ENCODE measurements around the gene TAF1B. TPM values are rescaled to one million over a fixed set of nuclear protein-coding genes. Genes with fewer than 3 reads are reported as not detected.

Gene TAF1B
- total RNA-seq, 2 donors from 2014 or later: 17.8 to 23.7 TPM

DNA sequence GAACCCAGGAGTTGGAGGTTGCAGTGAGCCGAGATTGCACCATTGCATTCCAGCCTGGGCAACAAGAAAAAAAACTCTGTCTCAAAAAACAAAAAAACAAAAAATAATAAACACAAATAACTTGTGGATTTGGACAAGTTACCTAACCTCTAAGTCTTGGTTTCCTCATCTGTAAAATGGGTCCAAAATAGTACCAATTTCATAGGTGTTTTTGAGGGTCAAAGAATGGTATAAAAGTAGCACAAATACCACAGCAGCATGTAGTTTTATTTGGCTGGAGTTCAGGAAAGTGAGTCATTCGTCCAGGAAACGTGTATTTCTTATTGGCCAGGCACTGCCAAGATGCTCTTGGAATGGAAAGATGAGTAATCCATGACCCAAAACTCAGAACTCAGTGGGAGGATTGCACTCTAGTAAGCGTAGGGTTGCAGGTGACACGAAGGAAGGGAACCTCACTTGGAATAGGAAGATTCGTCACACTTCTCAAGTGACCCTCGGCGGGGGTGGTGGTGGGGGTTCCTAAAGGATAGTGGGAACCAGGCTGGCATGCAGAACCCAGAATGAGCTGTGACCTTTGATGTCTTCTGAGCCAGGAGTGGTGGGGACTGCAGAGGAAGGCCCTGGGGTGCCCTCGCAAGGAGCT is 132.7 kb downstream of the TAF1B start:
- H3K27ac Mint-ChIP-seq: no peak overlapping the region

DNA sequence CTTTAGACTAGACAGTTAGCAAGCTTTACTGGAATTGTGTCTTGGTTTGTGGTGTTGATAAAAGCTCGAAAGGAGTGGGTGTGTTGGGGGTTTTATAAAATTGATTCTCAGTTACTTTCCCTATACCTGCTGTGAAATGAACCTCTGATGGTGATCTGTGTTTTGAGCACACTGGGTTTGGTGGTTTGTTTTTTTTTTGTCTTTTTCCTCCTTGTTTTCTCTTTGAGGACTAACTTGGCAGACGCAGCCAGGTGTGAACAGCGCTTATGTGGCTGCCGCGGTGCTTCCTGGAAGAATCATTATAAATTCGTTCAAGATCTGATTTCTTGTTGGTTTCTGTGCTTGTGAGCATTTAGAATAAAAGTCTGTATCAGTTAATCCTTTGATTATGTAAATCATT is 136.7 kb downstream of the TAF1B start:
- ATAC-seq (replicated peaks in 1 of 2) (peak; percentile 14 to 38), DNase-seq (no peak)
- peaks cover 18% of the 10 kb centered on the region for H3K27me3 Mint-ChIP-seq (ENCODE audit: low read depth)
- H3K27ac Mint-ChIP-seq: peak overlapping the region; percentile 74
- peaks cover 0 to 5% of the 10 kb centered on the region in 2 donors for H3K9me3 Mint-ChIP-seq
- peak overlapping the region; percentile 65 to 73 for H3K4me3 Mint-ChIP-seq
- H3K4me1 Mint-ChIP-seq (ENCODE audit: low read depth): peaks cover 64% of the 10 kb centered on the region
- peaks cover 3 to 16% of the 10 kb centered on the region in 2 donors for H3K36me3 Mint-ChIP-seq (ENCODE audit: insufficient read depth in 2 of 2)

More for the DNA sequence above, 132.7 kb downstream of the TAF1B start:
- Mint-ChIP-seq H3K4me3 (peak overlapping the region; percentile 7 to 25), H3K27me3 (ENCODE audit: low read depth) (peaks cover 17% of the 10 kb centered on the region), H3K36me3 (ENCODE audit: insufficient read depth in 2 of 2) (peaks cover 3 to 16% of the 10 kb centered on the region in 2 donors), H3K4me1 (ENCODE audit: low read depth) (peaks cover 75% of the 10 kb centered on the region), H3K9me3 (peaks cover 0 to 5% of the 10 kb centered on the region in 2 donors)
- ATAC-seq (replicated peaks in 1 of 2) (peak; percentile 86 to 93), DNase-seq (peak; percentile 37 to 39)

DNA sequence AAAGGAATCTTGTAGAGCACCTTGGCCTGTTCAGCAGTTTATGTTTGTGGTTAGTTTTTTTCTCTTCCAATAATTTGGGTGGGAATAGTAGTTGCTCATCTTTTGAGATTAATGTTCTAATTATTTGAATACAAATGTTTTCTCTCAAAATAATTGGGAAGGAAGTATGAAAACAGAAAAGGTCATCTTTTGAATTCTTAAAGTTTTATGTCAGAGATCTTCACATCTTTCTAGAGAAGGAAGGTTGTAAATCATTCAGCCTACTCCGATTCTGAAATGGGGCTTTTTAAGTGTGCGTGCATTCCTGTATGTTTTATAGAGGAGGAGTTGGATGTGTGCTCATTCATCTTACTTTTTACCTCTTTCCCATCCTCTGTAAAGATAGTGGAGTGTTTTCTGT is 137.2 kb downstream of the TAF1B start:
- H3K9me3 Mint-ChIP-seq: peaks cover 0 to 5% of the 10 kb centered on the region in 2 donors
- ATAC-seq (replicated peaks in 1 of 2): no peak
- peaks cover 18% of the 10 kb centered on the region for H3K27me3 Mint-ChIP-seq (ENCODE audit: low read depth)
- no peak overlapping the region for H3K27ac Mint-ChIP-seq
- no peak for DNase-seq
- peaks cover 3 to 16% of the 10 kb centered on the region in 2 donors for H3K36me3 Mint-ChIP-seq (ENCODE audit: insufficient read depth in 2 of 2)
- H3K4me1 Mint-ChIP-seq (ENCODE audit: low read depth): peaks cover 59% of the 10 kb centered on the region
- H3K4me3 Mint-ChIP-seq: peak overlapping the region; percentile 52 to 53

DNA sequence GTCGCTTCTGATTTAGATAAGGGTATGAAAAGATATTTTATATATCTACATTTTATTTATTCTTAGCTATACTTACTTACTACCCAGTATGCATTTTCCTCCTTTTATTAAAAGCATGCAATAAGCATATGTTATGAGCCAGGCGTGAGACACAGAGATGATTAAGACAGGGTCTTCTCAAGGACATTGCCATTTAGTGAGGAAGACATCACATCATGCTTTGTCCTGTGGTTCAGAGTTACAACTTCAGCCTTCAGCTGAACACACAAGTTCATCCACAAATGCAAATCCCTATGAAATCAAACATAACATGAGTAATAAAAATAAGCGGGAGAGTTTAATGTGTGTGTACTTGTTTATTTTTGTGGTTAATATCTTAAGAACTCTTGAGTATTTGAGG is 138.4 kb downstream of the TAF1B start:
- H3K4me3 Mint-ChIP-seq: no peak overlapping the region
- DNase-seq: no peak
- peaks cover 3 to 15% of the 10 kb centered on the region in 2 donors for H3K36me3 Mint-ChIP-seq (ENCODE audit: insufficient read depth in 2 of 2)
- no peak overlapping the region for H3K27ac Mint-ChIP-seq
- peaks cover 0 to 5% of the 10 kb centered on the region in 2 donors for H3K9me3 Mint-ChIP-seq
- no peak for ATAC-seq (replicated peaks in 1 of 2)
- H3K4me1 Mint-ChIP-seq (ENCODE audit: low read depth): peaks cover 48% of the 10 kb centered on the region
- peaks cover 18% of the 10 kb centered on the region for H3K27me3 Mint-ChIP-seq (ENCODE audit: low read depth)

DNA sequence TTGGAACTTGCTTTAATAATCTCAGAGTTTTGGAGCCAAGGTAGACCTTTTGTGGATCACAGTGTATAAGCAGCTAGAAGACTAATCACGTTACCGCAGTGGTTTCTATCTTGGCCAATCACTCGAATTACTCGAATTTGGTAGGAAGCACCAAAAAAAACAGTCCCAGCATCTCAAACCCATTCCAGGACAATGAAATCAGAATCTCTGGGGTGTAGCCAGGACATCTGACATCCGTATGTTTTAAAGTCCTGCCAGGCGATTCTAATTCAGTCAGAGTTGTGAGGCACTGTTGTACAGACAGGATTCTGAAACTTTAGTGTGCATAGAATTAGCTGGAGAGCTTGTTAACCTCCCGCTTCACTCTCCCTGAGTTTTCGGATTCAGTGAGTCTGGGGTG is 139.0 kb downstream of the TAF1B start:
- H3K36me3 Mint-ChIP-seq (ENCODE audit: insufficient read depth in 2 of 2): peaks cover 3 to 11% of the 10 kb centered on the region in 2 donors
- DNase-seq (no peak), ATAC-seq (replicated peaks in 1 of 2) (no peak)
- peaks cover 18% of the 10 kb centered on the region for H3K27me3 Mint-ChIP-seq (ENCODE audit: low read depth)
- no peak overlapping the region for H3K27ac Mint-ChIP-seq
- H3K4me3 Mint-ChIP-seq: no peak overlapping the region
- H3K4me1 Mint-ChIP-seq (ENCODE audit: low read depth): peaks cover 42% of the 10 kb centered on the region
- peaks cover 0 to 5% of the 10 kb centered on the region in 2 donors for H3K9me3 Mint-ChIP-seq

DNA sequence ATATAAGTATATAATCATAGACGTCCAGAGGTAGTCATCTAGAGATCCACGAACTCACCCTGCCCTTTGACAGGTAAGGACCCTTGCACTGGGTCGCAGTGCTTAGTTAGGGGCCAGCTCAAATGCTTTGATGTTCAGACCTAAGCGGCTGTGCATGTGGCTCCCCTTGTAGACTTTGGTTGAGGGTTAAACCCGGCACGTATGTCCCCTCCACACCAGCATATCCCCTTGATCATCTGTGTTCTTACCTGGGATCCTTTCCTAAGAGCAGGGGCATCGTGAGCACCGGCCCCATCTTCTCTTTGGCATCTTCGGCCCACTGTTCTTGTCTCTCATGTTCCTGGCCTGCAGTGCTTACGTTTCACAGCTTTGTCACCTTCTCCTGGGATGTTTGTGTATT is 139.6 kb downstream of the TAF1B start:
- Mint-ChIP-seq H3K4me3 (no peak overlapping the region), H3K9me3 (peaks cover 0 to 4% of the 10 kb centered on the region in 2 donors), H3K36me3 (ENCODE audit: insufficient read depth in 2 of 2) (peaks cover 3 to 8% of the 10 kb centered on the region in 2 donors), H3K4me1 (ENCODE audit: low read depth) (peaks cover 35% of the 10 kb centered on the region), H3K27me3 (ENCODE audit: low read depth) (peaks cover 16% of the 10 kb centered on the region), H3K27ac (no peak overlapping the region)
- no peak for DNase-seq
- ATAC-seq (replicated peaks in 1 of 2): no peak

DNA sequence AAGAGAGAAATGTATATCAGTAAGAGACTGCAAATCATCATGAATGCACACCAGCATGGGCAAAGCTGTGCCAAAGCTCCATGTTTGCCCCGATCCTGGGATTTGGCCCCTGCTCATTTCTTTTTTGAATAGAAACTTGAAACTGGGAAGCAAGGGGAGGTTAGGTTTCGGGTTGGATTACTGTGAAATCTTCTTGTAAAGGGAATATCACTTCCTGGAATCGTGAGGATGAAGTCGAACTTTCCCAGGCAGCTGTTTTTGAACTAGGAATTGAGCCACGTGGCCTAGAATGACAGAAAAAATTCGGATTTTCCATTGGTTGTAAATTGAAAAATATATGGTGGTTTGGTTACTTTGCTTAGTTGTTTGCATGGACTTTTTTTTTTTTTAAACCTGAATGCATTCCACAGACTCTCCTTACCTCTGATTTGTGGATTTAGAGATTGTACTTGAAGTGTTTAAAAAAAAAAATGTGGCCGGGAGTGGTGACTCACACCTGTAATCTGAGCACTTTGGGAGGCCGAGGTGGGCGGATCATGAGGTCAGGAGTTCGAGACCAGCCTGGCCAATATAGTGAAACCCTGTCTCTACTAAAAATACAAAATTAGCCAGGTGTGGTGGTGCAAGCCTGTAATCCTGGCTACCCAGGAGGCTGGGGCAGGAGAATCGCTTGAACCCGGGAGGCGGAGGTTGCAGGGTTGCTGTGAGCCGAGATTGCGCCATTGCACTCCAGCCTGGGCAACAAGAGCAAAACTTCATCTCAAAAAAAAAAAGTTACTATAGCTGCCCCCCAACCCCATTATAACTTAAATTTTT is 140.3 kb downstream of the TAF1B start:
- ATAC-seq (replicated peaks in 1 of 2): peak; percentile 13 to 27

More for the DNA sequence above, 140.3 kb downstream of the TAF1B start:
- no peak for DNase-seq
- Mint-ChIP-seq H3K4me3 (peak overlapping the region in 1 of 2 donors; percentile 6), H3K27ac (no peak overlapping the region), H3K4me1 (ENCODE audit: low read depth) (peaks cover 28% of the 10 kb centered on the region), H3K27me3 (ENCODE audit: low read depth) (peaks cover 11% of the 10 kb centered on the region), H3K9me3 (no peaks in the 10 kb centered on the region), H3K36me3 (ENCODE audit: insufficient read depth in 2 of 2) (peaks cover 0 to 2% of the 10 kb centered on the region in 2 donors)

Other genes with a start within 250 kb of the TAF1B start
- gene YWHAQ, start 212.5 kb upstream of the TAF1B start, total RNA-seq: 100 to 1,000 TPM; 207 to 251 TPM
- gene GRHL1, start 108.2 kb downstream of the TAF1B start, total RNA-seq: 1 to 10 TPM in 1 of 2 donors, under 1 TPM in 1; 0.83 to 1.1 TPM
- 10 to 100 TPM in 1 of 2 donors, 1 to 10 TPM in 1; 5.9 to 11.0 TPM for gene KLF11, start 200.1 kb downstream of the TAF1B start, total RNA-seq
- gene CYS1, start 236.9 kb downstream of the TAF1B start, total RNA-seq: under 1 TPM; 0.46 to 0.81 TPM